Stimulated activated CD4-positive, alpha-beta T cell treated with anti-CD3 and anti-CD28 coated beads, Interleukin-2, amount 100 ng/mL, for 24 hours (primary cell): ENCODE results near the gene GDNF.

Source experiments
- DNase-seq, 2 donors: peaks; one replicate each; pipeline ENCODE4 v3.0.0-alpha.2; 2020

Gene GDNF

GRCh38 chr5:37846786-37847310 is 7.0 kb upstream of the GDNF start:
- no peak for DNase-seq

- DNase-seq: no peak
These were observed 4.2 kb upstream of the GDNF start for GRCh38 chr5:37844009-37844408.

- no peak for DNase-seq
These were observed 2.2 kb upstream of the GDNF start for GRCh38 chr5:37842048-37842447.

- no peak for DNase-seq
These were observed 1.4 kb upstream of the GDNF start for GRCh38 chr5:37841203-37841602.

DNA sequence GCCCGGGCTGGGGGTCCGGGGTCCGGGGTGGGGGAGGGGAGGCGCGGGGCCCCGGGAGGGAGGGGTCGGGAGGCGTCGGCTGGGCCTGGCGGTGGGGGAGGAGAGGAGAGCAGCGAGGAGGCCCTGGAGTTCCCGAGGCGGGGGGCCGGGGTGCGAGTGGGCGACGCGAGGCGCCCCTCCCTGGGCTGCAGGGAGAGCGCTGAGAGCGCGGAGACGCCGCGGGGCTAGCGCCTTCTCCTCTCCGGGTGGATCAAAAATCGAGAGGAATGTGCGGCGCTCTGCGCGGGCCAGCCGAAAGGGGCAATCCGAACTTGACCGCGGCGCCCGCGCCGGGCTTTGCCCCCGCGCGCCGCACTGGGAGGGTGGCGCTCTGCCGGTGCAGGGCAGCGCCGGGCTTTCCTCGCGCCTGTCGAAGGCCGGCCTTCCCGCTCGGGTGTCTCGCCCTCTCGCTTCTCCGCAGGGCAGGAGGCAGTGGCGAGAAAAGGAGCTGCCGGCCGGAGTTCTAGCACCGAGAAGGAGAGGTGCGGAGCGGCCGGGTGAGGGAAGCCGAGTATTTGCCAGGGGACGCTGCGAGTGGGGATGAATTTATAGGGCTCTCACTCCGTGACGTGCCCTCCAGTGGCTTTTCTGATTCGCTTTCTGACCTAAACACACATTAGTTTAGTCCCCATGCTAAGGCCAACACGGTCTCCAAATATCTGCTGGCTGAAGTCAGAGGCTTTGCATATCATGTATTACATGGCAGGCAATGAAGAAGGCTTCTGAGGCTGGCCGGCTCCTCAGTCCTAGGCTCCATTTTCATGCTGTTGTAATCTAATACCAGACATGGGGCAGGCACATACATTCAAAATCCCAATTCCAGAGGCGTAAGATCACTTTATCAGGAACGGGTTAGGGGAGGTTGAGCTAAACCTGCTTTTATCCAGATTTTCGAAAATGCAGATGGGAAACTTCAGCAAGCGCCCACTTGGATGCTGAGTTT is 503 bp upstream of the GDNF start:
- peak in 1 of 2 donors; percentile 2 for DNase-seq

DNA sequence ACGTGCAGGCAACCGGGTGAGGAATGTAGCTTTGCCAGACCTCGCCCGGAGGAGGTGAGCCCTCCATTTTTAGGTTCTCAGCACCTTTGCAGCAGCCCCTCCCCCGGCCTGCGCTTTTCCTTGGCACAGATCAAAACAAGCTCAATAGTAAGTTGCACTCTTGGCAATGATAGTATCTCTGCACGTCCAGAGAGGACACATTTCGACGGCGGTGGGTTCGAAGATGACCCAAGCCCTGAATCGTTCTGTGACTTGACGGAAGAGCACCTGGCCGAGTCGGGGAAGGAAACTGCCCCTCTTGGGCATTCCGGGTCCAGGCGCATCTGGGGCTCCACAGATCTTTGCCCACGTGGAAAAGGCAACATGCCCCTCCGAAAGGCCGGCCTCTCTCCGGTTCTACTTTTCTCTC is 904 bp downstream of the GDNF start:
- no peak for DNase-seq

DNA sequence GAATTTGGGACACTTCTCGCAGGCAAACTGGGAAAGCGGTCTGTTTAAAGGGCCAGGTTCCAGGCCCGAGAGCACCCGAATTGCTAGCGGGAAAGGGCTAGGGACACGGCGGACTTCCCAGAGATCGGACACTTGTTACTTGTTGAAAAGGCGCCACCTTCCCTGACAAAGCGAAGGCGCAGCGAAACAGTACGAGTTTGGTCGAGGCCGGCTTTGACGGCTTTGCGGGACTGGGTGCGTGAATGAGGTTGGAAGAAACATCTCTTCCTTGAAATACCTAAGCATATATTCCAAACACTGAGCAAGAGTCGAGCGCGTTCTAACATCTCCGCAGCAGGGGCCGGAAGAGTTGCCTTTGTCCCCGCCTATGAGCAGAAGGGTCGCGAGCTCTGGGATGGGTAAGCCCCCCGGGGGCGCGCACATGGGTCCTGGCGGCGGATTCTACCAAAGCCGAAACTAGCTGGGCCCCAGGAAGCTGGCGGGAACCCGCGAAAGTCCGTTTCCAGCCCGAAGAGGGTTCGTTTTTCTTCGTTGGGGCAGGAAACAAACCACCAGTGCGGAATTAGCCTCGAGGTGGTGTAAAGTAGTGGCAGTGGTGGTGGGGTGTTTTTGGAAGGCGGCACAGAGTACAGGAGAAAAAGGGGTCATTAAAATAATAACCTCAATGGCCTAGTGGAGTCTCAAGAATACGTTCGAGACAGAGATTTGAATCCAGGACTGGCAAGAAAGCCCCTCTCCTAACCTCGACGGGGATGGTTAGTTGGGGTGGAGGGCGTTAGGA is 1.5 kb downstream of the GDNF start:
- peak in 1 of 2 donors; percentile 10 for DNase-seq

- DNase-seq: peak; percentile 67 to 87
These were observed 2.3 kb downstream of the GDNF start for GRCh38 chr5:37837414-37838032.

- DNase-seq: peak in 1 of 2 donors; percentile 3
These were observed 3.0 kb downstream of the GDNF start for GRCh38 chr5:37836592-37837413.

- DNase-seq: peak in 1 of 2 donors; percentile 4
These were observed 3.6 kb downstream of the GDNF start for GRCh38 chr5:37836235-37836591.

- DNase-seq: no peak
These were observed 4.4 kb downstream of the GDNF start for GRCh38 chr5:37835380-37835973.

DNA sequence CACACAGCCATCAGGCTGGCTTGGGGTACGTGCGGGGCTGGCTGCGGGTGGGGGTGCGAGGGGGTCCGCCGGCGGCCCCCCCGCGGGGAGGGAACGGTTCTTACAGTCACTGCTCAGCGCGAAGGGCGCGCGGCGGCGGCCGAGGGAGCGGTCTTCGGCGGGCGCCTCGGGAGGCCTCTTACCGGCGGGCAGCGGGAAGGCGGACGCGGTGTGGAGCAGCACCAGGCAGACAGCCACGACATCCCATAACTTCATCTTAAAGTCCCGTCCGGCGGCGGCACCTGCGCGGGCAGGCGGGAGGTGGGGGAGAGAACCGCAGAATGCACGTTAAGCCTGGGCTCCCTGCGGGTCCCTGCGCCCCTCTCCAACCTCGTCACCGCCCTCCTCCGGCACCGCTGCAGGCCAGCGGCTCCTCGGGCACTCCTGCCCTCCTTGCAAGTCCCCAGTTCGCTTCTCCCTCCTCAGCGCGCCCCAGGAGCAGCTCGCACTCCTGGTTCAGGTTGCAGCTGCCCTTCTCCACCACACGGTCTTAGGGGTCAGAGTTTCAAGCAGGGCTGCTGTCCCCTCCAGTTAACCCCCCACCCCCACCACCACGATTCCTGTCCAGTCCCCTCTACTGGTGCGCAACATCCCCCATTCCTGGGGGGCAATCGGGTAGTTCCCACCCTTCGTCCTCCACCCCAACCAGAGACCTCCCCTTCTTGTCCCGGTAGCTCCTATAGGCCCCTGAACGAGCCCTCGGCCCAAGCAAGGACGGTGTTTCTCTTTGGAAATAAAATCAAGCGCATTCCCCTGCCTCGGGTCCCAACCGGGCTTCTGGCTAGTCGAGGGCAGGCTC is 5.1 kb downstream of the GDNF start:
- DNase-seq: no peak

- no peak for DNase-seq
These were observed 5.9 kb downstream of the GDNF start for GRCh38 chr5:37833990-37834389.

DNA sequence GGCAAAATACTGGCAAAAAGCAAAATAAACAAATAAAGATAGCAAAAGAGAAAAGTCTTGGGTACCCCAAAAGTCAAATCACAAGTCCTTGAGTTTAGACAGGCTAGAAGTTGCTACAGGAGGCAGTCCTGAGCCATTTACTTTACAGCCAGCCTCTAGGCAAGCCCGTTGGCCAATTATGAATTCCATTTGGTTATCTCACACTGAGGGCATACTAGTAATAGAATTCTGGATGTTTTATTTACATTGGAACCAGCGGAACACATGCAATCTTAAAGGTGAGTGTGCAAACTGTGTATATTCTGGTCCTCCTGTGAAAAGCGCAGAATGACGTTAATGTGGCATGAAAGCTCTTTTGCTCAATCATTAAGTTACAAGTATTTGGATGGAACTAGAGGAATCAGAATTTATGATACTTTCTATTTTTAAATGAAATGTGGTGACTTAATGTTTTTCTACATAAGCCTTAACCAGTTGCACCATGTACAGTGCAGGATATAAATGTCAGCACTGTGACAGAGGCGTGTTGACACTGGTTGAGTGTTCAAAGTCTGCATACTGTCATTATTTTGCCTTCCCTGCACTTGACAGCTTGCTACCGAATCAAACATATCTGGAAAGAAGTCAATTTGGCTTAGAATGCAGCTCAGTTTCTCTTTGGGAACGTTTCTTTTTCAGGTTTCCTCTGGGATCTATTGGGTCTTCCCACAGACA is 7.9 kb downstream of the GDNF start:
- no peak for DNase-seq

GRCh38 chr5:37830348-37830747 is 9.5 kb downstream of the GDNF start:
- DNase-seq: no peak

DNA sequence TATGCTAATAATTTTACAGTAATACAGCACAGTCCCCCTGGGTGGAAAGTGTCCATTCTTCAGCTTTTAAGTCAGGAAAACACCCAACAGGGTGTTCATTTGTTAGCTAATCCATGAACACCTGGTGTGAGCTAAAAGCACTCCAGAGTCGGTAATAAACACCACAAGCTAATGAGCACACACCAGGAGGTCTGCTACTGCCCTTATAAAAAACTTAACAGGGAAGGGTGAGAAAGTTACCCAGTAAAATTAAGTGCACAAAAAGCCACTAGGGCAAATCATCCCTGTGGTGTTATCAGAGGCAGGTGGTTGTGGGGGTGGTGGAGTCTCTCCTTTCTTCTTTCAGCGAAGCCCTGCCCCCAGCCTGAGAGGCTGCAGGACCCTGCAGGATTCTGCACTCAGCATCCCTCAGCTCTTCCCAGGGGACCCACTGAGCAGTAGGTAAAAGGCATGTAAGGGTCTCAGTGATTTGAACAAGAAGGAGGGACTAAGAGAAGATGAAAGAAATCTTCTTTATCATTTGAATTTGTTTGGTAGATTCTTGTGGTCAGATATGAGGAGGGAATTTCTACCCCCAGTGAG is 14.4 kb downstream of the GDNF start:
- DNase-seq: no peak

DNA sequence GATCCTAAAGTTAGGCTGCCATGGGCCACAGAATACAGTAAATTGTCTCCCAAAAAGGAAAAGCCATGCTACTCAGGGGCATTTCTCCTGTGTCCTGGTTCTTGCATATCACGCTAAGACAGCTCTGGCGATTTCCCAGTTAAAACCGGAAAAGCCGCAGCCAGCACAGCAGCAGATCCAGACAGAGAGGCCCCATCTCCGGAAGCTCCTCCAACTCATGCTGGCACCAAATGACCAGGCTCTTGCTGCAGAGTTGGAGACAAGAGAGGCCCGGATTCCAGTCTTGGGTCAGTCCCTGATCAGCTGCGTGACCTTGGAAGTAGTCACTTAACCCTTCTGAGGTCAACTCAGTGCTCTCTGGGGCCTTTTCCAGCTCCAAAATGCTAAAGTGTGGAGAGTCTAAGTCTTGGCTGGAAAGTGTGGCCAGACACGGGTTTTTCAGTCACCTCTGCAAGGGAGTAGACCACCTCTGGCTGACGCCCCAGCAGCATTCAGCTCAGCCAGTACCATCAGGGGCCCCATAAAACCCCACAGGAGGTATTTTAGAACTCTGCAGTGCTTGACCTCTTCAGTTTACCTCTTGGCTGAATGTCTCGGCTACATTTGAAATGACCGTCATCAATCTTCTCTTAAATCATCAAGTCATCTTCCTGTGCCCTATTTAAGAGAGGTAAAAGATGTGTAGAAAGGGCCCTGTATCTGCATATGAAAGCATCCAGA is 16.2 kb downstream of the GDNF start:
- no peak for DNase-seq

DNA sequence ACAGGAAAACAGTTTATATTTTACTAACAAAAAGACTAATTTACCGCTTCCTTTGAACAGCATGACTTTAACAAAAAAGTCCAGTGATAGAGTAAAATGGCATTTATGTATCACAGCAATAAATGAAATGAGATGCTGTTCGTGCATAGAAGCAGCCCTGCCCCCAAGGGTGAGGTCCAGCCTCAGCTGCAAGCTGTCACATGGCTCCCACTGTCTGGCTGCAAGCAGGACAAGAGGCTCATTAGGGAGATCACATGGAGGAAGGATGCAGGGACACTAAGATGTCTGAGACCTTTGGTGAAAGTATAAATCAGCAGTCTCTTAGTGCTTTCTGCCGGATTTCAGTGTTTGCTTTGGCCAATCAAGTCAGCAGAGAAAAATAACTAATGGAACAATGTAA is 23.0 kb downstream of the GDNF start:
- no peak for DNase-seq

- DNase-seq: no peak
These were observed 23.5 kb downstream of the GDNF start for GRCh38 chr5:37816331-37816730.
